H1 (cell line): Measurements from ENCODE around the gene TYRP1. TPM values are rescaled to one million over a fixed set of nuclear protein-coding genes. Genes with fewer than 3 reads are reported as not detected.
A peak's percentile ranks its signal among the peaks of the same experiment; 100 is the strongest.

ENCODE experiments used
- CTCF ChIA-PET: fragments of 300-600 bp; sonication (Branson Sonifier 250); formaldehyde crosslinking; loops from one replicate; lab custom pipeline; 2021; ENCODE audit not compliant: partially characterized antibody; lab: Charles Lee
- POLR2A ChIA-PET: fragments of 300-600 bp; sonication (Branson Sonifier 250); formaldehyde crosslinking; loops from one replicate; lab custom pipeline; 2021; ENCODE audit warnings: inconsistent platforms; ENCODE audit not compliant: partially characterized antibody; lab: Charles Lee
- DNase-seq, 2 experiments: peaks; one replicate each; pipeline versions ENCODE4 v3.0.0 to v3.0.0-alpha.2; 2010 to 2022; ENCODE audit warnings: low spot score in 2 of 2, low read depth in 1 of 2, mixed read lengths in 1 of 2
- FAIRE-seq: peaks from 2 replicates; lab custom pipeline; 2011; peaks lifted over from hg19 to GRCh38; lab: Jason Lieb, UNC
- H2AFZ ChIP-seq: 2 replicates; pipeline ENCODE4 v1.8.1; 2012; ENCODE audit warnings: low read length, inconsistent platforms
- H2AK5ac ChIP-seq: 2 replicates; pipeline ENCODE4 v1.6.1; 2013; ENCODE audit warnings: low read depth, low read length
- H2BK120ac ChIP-seq: replicated peaks from 2 replicates; pipeline ENCODE3; 2013; ENCODE audit warnings: low read depth, low read length, inconsistent platforms
- H2BK12ac ChIP-seq: 2 replicates; pipeline ENCODE4 v1.6.1; 2013; ENCODE audit warnings: low read depth, low read length
- H2BK15ac ChIP-seq: 2 replicates; pipeline ENCODE4 v1.6.1; 2013; ENCODE audit warnings: low read length
- H2BK20ac ChIP-seq: 2 replicates; pipeline ENCODE4 v1.6.1; 2013; ENCODE audit warnings: low read length
- H2BK5ac ChIP-seq: 2 replicates; pipeline ENCODE4 v1.6.1; 2013; ENCODE audit warnings: low read depth, low read length
- H3K14ac ChIP-seq: 2 replicates; pipeline ENCODE4 v1.6.1; 2013; ENCODE audit warnings: inconsistent platforms; ENCODE audit not compliant: insufficient read length
- H3K18ac ChIP-seq: 2 replicates; pipeline ENCODE4 v1.6.1; 2013; ENCODE audit warnings: low read length; ENCODE audit errors: extremely low read depth
- H3K23ac ChIP-seq: 2 replicates; pipeline ENCODE4 v1.6.1; 2013; ENCODE audit warnings: inconsistent platforms; ENCODE audit not compliant: insufficient read length
- H3K23me2 ChIP-seq: 2 replicates; pipeline ENCODE4 v1.6.1; 2013; ENCODE audit warnings: low read depth, low read length
- H3K27ac ChIP-seq: 2 replicates; pipeline ENCODE4 v1.6.1; 2011; ENCODE audit warnings: low read depth, low read length, inconsistent platforms
- H3K27me3 ChIP-seq, 4 experiments: replicated peaks in 1 of 4; 1 replicate in 1 of 4; 2 replicates in 3 of 4; pipeline versions ENCODE4 v1.6.1 to v1.8.1; 2011 to 2013; ENCODE audit warnings: low read length in 3 of 4, mild to moderate bottlenecking in 3 of 4, inconsistent platforms in 2 of 4, mixed read lengths in 2 of 4, moderate library complexity in 1 of 4; ENCODE audit not compliant: control insufficient read depth in 3 of 4, insufficient read depth in 3 of 4; ENCODE audit errors: extremely low read depth in 1 of 4
- H3K36me3 ChIP-seq, 4 experiments: 2 replicates each; pipeline versions ENCODE4 v1.6.1 to v1.8.1; 2011 to 2013; ENCODE audit warnings: mild to moderate bottlenecking in 4 of 4, low read length in 3 of 4, moderate library complexity in 2 of 4, control low read depth in 1 of 4, inconsistent platforms in 1 of 4; ENCODE audit not compliant: insufficient read depth in 4 of 4, control insufficient read depth in 2 of 4
- H3K4ac ChIP-seq: replicated peaks from 2 replicates; pipeline ENCODE3; 2013; ENCODE audit warnings: low read length, low read depth, mixed read lengths, inconsistent platforms; ENCODE audit not compliant: insufficient read length
- H3K4me1 ChIP-seq, 4 experiments: replicated peaks in 1 of 4; 1 replicate in 1 of 4; 2 replicates in 3 of 4; pipeline versions ENCODE4 v1.6.1 to v1.8.1; 2011 to 2013; ENCODE audit warnings: low read length in 3 of 4, inconsistent platforms in 2 of 4, mixed read lengths in 1 of 4; ENCODE audit not compliant: insufficient read depth in 4 of 4, control insufficient read depth in 3 of 4
- H3K4me2 ChIP-seq, 2 experiments: 2 replicates each; pipeline versions ENCODE4 v1.6.1 to v1.8.1; 2011 to 2013; ENCODE audit warnings: low read depth in 2 of 2, low read length in 2 of 2, control low read depth in 1 of 2, inconsistent platforms in 1 of 2, mild to moderate bottlenecking in 1 of 2; ENCODE audit not compliant: insufficient read depth in 1 of 2
- H3K4me3 ChIP-seq, 4 experiments: fragments of 200-600, 300-600 bp in 1 of 4; sonication (generic), shearing (Covaris generic), sonication (Bioruptor Twin) in 1 of 4; 2 replicates each; pipeline versions ENCODE4 v1.5.1 to v1.8.1; 2011 to 2016; ENCODE audit warnings: low read length in 4 of 4, low read depth in 3 of 4, control low read depth in 2 of 4, inconsistent platforms in 2 of 4, mild to moderate bottlenecking in 2 of 4, mixed read lengths in 1 of 4, moderate library complexity in 1 of 4; ENCODE audit not compliant: insufficient read depth in 2 of 4; ENCODE audit errors: extremely low read depth in 1 of 4
- H3K56ac ChIP-seq: replicated peaks from 2 replicates; pipeline ENCODE3; 2013; ENCODE audit warnings: low read depth, mild to moderate bottlenecking, mixed read lengths, low read length, inconsistent platforms; ENCODE audit not compliant: insufficient read length
- H3K79me1 ChIP-seq: 2 replicates; pipeline ENCODE4 v1.6.1; 2013; ENCODE audit warnings: low read depth, low read length, control low read depth
- H3K79me2 ChIP-seq, 2 experiments: 2 replicates each; pipeline versions ENCODE4 v1.6.1 to v1.8.1; 2012 to 2013; ENCODE audit warnings: low read length in 2 of 2, mild to moderate bottlenecking in 2 of 2, inconsistent platforms in 1 of 2; ENCODE audit not compliant: insufficient read depth in 2 of 2, control insufficient read depth in 1 of 2
- H3K9ac ChIP-seq, 4 experiments: replicated peaks in 1 of 4; 1 replicate in 1 of 4; 2 replicates in 3 of 4; pipeline versions ENCODE4 v1.6.1 to v1.8.1; 2011 to 2013; ENCODE audit warnings: low read depth in 3 of 4, low read length in 3 of 4, control low read depth in 2 of 4, mild to moderate bottlenecking in 2 of 4, moderate library complexity in 2 of 4, inconsistent platforms in 1 of 4; ENCODE audit errors: extremely low read depth in 1 of 4
- H3K9me3 ChIP-seq, 2 experiments: 2 replicates each; pipeline versions ENCODE4 v1.6.1 to v1.8.1; 2012 to 2013; ENCODE audit warnings: mild to moderate bottlenecking in 2 of 2, moderate library complexity in 2 of 2, control low read depth in 1 of 2, inconsistent platforms in 1 of 2, low read depth in 1 of 2, low read length in 1 of 2, mixed read lengths in 1 of 2; ENCODE audit not compliant: insufficient read depth in 2 of 2
- H4K20me1 ChIP-seq, 2 experiments: replicated peaks in 1 of 2; 2 replicates each; pipeline versions ENCODE3 to v1.8.1; 2011 to 2013; ENCODE audit warnings: inconsistent platforms in 2 of 2, low read length in 2 of 2, mild to moderate bottlenecking in 1 of 2; ENCODE audit not compliant: insufficient read depth in 2 of 2, control insufficient read depth in 1 of 2
- H4K5ac ChIP-seq: 2 replicates; pipeline ENCODE4 v1.6.1; 2013; ENCODE audit warnings: low read length, low read depth, mixed read lengths, inconsistent platforms; ENCODE audit not compliant: insufficient read length
- H4K8ac ChIP-seq: 2 replicates; pipeline ENCODE4 v1.8.0; 2013; ENCODE audit warnings: mild to moderate bottlenecking, moderate library complexity, low read length, inconsistent platforms; ENCODE audit not compliant: insufficient read depth; ENCODE audit errors: extremely low read depth
- H4K91ac ChIP-seq: replicated peaks from 2 replicates; pipeline ENCODE3; 2013; ENCODE audit warnings: low read length, mixed read lengths, inconsistent platforms; ENCODE audit not compliant: insufficient read length
- CEBPB ChIP-seq: IDR thresholded peaks from 2 replicates; pipeline ENCODE4 v1.6.1; 2012; ENCODE audit warnings: low read depth, low read length
- RBBP5 ChIP-seq: IDR thresholded peaks from 2 replicates; pipeline ENCODE4 v1.7.1; 2012; ENCODE audit warnings: low read depth, mild to moderate bottlenecking, inconsistent platforms, low read length, moderate library complexity, borderline replicate concordance
- polyA plus RNA-seq, 7 experiments: library from polyadenylated mRNA; depleted of rRNA in 3 of 7; stranded (reverse) in 5 of 7; unstranded in 2 of 7; fragments of >200 nt in 5 of 7; fragments of 200-250 nt in 2 of 7; gene quantifications; 1 replicate in 5 of 7; 2 replicates in 1 of 7; 4 replicates in 1 of 7; pipeline versions ENCODE4 v1.2.1 to v1.2.3, GENCODE V29; 2011 to 2013; ENCODE audit warnings: missing spikeins in 2 of 7, mixed read lengths in 2 of 7
- total RNA-seq: library from RNA; stranded (reverse); fragmentation: NEBNext Ultra II Directional; extraction: Animal tissue kit (Norgen Biotek cat#: 25700); gene quantifications from 2 replicates; pipeline ENCODE4 v1.2.1, GENCODE V29; 2021
- TF ChIP-seq, protein P1 (sequence below), 3 experiments: IDR thresholded peaks; 1 replicate in 2 of 3; 2 replicates in 1 of 3; pipeline versions ENCODE4 v1.5.1 to v1.6.1; 2011; ENCODE audit warnings: low read length in 3 of 3, mild to moderate bottlenecking in 3 of 3, inconsistent platforms in 2 of 3, low read depth in 1 of 3, moderate library complexity in 1 of 3; ENCODE audit not compliant: insufficient read depth in 1 of 3; ENCODE audit errors: control extremely low read depth in 1 of 3

Gene TYRP1
- total and polyA plus RNA-seq, 2 of the 8 experiments (the other 6 are each of a cell fraction or from before 2014, with no cell fraction given), result 0.15 TPM; not detected in 1

GRCh38 chr9:12699529-12699928 lies 6.3 kb downstream of the TYRP1 start:
- Histone ChIP-seq H2BK12ac (no peak overlapping the region), H3K4me1 (no peaks in the 10 kb centered on the region), H3K23me2 (no peaks in the 10 kb centered on the region), H3K4me2 (no peak overlapping the region), H2BK120ac (no peak overlapping the region), H3K9ac (no peak overlapping the region), H3K27me3 (no peaks in the 10 kb centered on the region), H3K4me3 (no peak overlapping the region), H4K91ac (no peak overlapping the region), H2BK15ac (no peak overlapping the region), H3K14ac (no peak overlapping the region), H4K8ac (no peak overlapping the region), H2AK5ac (no peak overlapping the region), H3K79me1 (no peaks in the 10 kb centered on the region), H3K27ac (no peak overlapping the region), H3K23ac (no peak overlapping the region), H3K36me3 (no peaks in the 10 kb centered on the region), H4K5ac (no peak overlapping the region), H2BK20ac (no peak overlapping the region), H3K56ac (no peak overlapping the region), H2AFZ (no peak overlapping the region), H4K20me1 (no peaks in the 10 kb centered on the region), H3K9me3 (no peaks in the 10 kb centered on the region), H3K79me2 (no peaks in the 10 kb centered on the region), H3K18ac (no peak overlapping the region), H3K4ac (no peak overlapping the region), H2BK5ac (no peak overlapping the region)
- no peak for TF ChIP-seq RBBP5
- no peak for TF ChIP-seq CEBPB
- TF ChIP-seq, protein P1, sequence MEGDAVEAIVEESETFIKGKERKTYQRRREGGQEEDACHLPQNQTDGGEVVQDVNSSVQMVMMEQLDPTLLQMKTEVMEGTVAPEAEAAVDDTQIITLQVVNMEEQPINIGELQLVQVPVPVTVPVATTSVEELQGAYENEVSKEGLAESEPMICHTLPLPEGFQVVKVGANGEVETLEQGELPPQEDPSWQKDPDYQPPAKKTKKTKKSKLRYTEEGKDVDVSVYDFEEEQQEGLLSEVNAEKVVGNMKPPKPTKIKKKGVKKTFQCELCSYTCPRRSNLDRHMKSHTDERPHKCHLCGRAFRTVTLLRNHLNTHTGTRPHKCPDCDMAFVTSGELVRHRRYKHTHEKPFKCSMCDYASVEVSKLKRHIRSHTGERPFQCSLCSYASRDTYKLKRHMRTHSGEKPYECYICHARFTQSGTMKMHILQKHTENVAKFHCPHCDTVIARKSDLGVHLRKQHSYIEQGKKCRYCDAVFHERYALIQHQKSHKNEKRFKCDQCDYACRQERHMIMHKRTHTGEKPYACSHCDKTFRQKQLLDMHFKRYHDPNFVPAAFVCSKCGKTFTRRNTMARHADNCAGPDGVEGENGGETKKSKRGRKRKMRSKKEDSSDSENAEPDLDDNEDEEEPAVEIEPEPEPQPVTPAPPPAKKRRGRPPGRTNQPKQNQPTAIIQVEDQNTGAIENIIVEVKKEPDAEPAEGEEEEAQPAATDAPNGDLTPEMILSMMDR (IDR thresholded peaks at IDR 0.05; ENCODE audit: control extremely low read depth in 1 of 3, insufficient read depth in 1 of 3, low read depth in 1 of 3, low read length in 3 of 3), result peak in 2 of 3 experiments; percentile 3 to 27; a peak in 2 of 4 replicates
- POLR2A ChIA-PET, result no interaction called here
- FAIRE-seq (no peak), DNase-seq (no peak)
- CTCF ChIA-PET, result interaction anchor here (0.9 to 1.8 kb wide), 5 partner anchors 13 to 440 kb away, joined by 3 to 7 read pairs (median 4); no protein-coding TSS in a partner anchor
